HG03135 (cell line): Measurements from ENCODE around the gene BMPR2.

Source experiments
- ATAC-seq: cut with Tn5 transposase; IDR thresholded peaks from one replicate; pipeline ENCODE4 v1.9.1; 2021; ENCODE audit warnings: mild to moderate bottlenecking, moderate library complexity; ENCODE audit not compliant: unreplicated experiment

BMPR2 gene

DNA sequence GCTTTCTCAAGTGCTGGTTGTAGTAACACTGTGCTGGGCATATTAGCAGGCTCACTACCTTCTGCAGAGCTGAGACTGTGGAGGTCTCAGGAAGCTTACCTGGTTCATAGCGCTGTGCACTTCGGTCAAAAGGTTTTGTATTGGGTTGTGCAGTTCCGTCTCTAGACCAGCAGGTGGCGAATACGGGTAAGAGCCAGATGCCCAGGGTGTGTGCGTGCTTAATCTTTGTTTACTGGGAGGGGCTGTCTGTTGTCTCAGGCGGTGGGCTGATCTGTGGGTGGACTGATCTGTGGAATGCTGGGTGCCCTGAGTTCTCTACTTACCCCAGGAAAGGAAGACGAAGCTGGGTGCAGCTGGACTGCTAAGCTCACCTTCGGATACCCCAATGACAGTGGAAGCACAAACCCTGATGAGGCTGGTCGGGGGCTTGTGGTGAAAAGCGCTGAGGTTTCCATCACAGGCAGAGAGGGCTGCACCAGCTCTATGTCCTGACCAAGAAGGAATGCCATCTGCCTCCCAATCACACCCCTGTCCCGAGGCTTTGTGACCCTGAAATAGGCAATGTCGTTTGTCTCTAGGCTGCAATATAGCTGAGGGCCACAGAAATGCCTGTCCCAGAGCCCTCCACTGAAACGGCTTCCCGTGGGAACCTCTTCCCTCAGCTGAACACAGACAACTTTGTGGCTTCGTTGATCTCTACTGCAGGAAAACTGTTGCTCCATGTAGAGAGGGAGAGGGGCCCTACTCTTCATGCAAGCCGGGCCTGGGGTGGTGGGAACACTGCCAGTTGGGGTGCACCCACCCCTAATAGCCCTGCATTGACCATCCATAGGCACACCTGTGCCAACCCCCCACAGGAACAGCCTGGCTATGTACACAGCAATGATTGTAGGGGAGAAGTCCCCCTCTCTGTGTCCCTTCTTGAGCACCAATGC lies 212.8 kb downstream of the BMPR2 start:
- peak; percentile 83 for ATAC-seq

DNA sequence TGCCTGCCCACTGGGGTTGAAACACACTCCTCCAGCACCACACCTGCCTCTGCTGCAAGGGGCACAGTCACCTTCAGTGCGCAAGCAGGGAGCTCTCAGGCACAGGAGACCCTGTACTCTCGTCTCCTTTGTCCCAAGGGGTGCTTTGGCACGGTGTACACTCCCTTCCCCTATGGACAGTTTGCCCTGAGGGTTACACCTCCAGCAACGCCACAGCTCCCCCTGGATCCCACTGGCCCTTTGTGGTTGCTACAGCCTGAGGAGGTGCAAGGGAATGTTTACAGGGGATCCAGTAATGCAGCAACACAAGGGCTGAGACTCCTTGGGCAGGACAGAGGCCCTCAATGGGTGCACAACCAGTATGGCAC lies 213.4 kb downstream of the BMPR2 start:
- ATAC-seq: no peak

GRCh38 chr2:202592566-202592965 lies 216.4 kb downstream of the BMPR2 start:
- ATAC-seq: no peak

DNA sequence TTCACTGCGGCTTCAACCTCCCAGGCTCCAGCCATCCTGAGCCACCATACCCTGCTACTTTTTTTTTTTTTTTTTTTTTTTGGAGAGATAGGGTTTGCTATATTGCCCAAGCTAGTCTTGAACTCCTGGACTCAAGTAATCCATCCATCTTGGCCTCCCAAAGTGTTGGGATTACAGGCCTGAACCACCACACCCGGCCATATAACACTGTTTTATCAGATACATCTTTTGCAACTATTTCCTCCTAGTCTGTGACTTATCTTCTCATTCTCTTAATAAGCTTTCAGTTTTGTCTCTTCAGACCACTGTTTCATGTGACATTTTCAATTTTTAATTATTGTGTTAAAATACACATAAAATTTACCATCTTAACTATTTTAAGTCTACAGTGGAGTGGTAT lies 223.0 kb downstream of the BMPR2 start:
- ATAC-seq: no peak

DNA sequence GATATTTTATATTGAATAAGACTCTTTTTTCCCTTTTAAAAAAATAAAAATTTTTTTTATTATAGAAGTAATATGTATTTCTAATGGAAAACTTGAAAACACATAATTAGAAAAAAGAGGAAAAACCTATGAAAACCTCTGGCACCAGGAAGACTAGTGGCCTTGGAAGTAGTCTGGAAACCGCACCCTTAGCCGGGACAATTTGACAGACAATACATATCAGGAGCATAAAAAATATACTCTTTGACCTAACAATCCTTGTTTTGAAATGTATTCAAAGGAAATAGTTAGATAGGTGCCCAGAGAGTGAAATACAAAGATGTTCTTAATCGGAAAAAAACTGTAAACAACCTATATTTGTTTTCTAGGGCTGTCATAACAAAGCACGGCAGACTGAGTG lies 223.8 kb downstream of the BMPR2 start:
- no peak for ATAC-seq

- ATAC-seq: no peak
Observed at GRCh38 chr2:202604699-202605098, 228.6 kb downstream of the BMPR2 start.

DNA sequence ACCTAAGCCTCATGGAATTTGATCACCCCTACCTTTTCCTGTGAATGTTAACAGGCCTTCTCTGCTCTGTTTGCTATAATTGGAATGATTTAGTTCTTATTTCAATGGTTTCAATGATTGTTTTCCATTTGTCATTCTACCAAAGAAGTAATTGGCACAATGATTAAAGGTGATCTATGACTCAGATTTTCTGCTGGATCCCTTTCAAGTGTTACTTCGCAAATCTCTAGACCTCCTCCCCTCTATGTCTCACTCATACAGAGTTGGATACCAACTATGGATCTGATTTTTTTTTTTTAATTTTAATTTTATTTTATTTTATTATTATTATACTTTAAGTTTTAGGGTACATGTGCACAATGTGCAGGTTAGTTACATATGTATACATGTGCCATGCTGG lies 229.0 kb downstream of the BMPR2 start:
- ATAC-seq: no peak

- no peak for ATAC-seq
Observed at GRCh38 chr2:202608142-202608852, 232.2 kb downstream of the BMPR2 start.

DNA sequence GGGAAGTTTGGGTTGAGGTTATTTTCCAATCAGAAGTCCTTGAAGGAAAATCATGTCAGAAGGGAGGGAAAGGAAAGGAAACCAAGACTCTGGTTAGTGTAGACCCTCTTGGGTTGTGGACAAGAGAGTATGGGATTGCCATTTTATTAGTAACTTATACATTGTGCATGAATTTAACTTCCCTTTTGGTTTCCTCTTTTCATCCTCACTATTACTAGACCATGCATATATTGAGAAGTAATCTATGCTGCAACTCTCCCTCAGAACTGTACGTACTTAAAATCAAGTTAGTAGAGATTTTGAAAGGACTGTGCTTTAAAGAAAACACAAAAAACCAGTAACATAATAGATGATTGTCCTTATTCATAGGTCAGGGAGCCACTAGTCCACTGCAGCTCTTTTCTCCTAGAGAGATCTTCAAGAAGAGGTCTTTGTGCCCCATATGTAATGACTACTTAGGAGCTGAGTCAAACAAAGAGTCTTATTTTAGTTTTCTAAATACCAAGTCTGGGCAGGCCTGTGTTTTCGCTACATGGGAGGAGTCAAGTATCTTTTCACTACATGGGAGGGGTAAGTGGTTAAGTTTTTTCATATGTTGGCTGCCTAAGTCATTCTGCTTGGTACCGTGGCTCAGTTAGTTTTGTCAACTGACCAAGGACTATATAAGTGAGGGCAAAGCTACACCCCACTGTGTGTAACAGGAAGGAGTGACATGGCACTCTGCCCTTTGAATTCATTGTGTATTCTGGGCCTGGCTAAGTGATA lies 233.4 kb downstream of the BMPR2 start:
- peak; percentile 92 for ATAC-seq

- no peak for ATAC-seq
Observed at GRCh38 chr2:202610380-202610779, 234.3 kb downstream of the BMPR2 start.

GRCh38 chr2:202612145-202612544 lies 236.0 kb downstream of the BMPR2 start:
- ATAC-seq: no peak

DNA sequence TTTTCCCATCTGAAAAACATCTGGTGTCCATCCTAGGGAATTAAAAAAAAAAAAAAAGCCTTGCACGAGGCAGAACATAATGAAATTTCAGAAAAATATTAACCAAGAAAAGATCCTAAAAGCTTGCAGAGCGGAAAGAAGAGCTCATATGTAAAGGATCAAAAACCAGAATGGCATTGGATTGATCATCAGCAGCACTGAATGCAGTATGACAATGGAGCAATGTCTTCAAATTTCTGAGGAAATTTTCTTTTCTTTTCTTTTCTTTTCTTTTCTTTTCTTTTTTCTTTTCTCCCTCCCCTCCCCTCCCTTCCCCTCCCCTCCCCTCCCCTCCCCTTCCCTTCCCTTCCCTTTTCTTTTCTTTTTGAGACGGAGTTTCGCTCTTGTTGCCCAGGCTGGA lies 237.4 kb downstream of the BMPR2 start:
- ATAC-seq: no peak
